ENCODE data around the gene SPOCK2. TPM values are rescaled to one million over a fixed set of nuclear protein-coding genes. Genes with fewer than 3 reads are reported as not detected.

The SPOCK2 gene
- total RNA-seq, 1 experiment from 2014 or later = 1.8 TPM

GRCh38 chr10:72061491-72061890 lies 26.9 kb downstream of the SPOCK2 start:
- H3T11ph ChIP-seq (ENCODE audit: low read length) = no peak overlapping the region
- no peak overlapping the region for H2BK5ac ChIP-seq (ENCODE audit: insufficient read length, low read length)
- WGBS (ENCODE audit: extremely low coverage, insufficient read length, low lambda C conversion rate) = no CpG with 5 or more reads among the region's 5 CpGs
- no peak overlapping the region for H2BK120ac ChIP-seq (ENCODE audit: low read depth, low read length, poor library complexity, severe bottlenecking)
- H3K36me3 Mint-ChIP-seq (ENCODE audit: insufficient read depth in 1 of 3, low read depth in 3 of 3) = no peaks in the 10 kb centered on the region
- H3K23me2 ChIP-seq (ENCODE audit: insufficient read length, low read depth, low read length, poor library complexity, severe bottlenecking) = no peaks in the 10 kb centered on the region
- H3K23ac ChIP-seq (ENCODE audit: insufficient read length, low read depth, low read length) = no peak overlapping the region
- TF ChIP-seq, protein P1, sequence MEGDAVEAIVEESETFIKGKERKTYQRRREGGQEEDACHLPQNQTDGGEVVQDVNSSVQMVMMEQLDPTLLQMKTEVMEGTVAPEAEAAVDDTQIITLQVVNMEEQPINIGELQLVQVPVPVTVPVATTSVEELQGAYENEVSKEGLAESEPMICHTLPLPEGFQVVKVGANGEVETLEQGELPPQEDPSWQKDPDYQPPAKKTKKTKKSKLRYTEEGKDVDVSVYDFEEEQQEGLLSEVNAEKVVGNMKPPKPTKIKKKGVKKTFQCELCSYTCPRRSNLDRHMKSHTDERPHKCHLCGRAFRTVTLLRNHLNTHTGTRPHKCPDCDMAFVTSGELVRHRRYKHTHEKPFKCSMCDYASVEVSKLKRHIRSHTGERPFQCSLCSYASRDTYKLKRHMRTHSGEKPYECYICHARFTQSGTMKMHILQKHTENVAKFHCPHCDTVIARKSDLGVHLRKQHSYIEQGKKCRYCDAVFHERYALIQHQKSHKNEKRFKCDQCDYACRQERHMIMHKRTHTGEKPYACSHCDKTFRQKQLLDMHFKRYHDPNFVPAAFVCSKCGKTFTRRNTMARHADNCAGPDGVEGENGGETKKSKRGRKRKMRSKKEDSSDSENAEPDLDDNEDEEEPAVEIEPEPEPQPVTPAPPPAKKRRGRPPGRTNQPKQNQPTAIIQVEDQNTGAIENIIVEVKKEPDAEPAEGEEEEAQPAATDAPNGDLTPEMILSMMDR (conservative IDR thresholded peaks at IDR 0.05) = peak; percentile 65
- H3K4me2 ChIP-seq (ENCODE audit: insufficient read depth, insufficient read length, low read length) = no peak overlapping the region
- H3K4ac ChIP-seq (ENCODE audit: low read depth, low read length) = no peak overlapping the region
- H4K5ac ChIP-seq (ENCODE audit: insufficient read length, low read depth, low read length) = no peak overlapping the region
- H3K27ac Mint-ChIP-seq = no peak overlapping the region
- no peak overlapping the region for H4K8ac ChIP-seq (replicated peaks; ENCODE audit: insufficient read length, low read depth, low read length)
- no peaks in the 10 kb centered on the region for H3K9me3 Mint-ChIP-seq
- no peak overlapping the region for H2AK5ac ChIP-seq (ENCODE audit: insufficient read length, low read length)
- no peak overlapping the region; the same call in 1 of the 2 replicates for H3K14ac ChIP-seq (ENCODE audit: insufficient read depth, low read length)
- no peak overlapping the region for H2BK15ac ChIP-seq (ENCODE audit: low read depth, low read length)
- H2AFZ ChIP-seq (ENCODE audit: low read length) = no peak overlapping the region
- no peak overlapping the region for H3K18ac ChIP-seq (ENCODE audit: insufficient read length, low read depth, low read length)
- H3K4me1 ChIP-seq (ENCODE audit: insufficient read depth, low read length) = no peaks in the 10 kb centered on the region
- peak; percentile 66 for DNase-seq
- no peak overlapping the region for H3K56ac ChIP-seq (ENCODE audit: insufficient read length, low read depth, low read length)
- no peaks in the 10 kb centered on the region for H4K20me1 ChIP-seq (ENCODE audit: control insufficient read depth, insufficient read depth, insufficient read length)
- no peaks in the 10 kb centered on the region for H3K79me2 ChIP-seq (ENCODE audit: insufficient read depth, low read length)
- no peak overlapping the region for H2BK20ac ChIP-seq (ENCODE audit: low read depth, low read length, poor library complexity, severe bottlenecking)
- H3K4me1 Mint-ChIP-seq = peaks cover 19 to 31% of the 10 kb centered on the region in 2 experiments
- H3K9ac ChIP-seq (ENCODE audit: extremely low read depth, insufficient read length, low read length) = no peak overlapping the region
- peaks cover 5% of the 10 kb centered on the region for H3K27me3 Mint-ChIP-seq (ENCODE audit: low read depth)
- H2BK12ac ChIP-seq (ENCODE audit: insufficient read length, low read depth, low read length) = no peak overlapping the region
- no peaks in the 10 kb centered on the region for H3K79me1 ChIP-seq (ENCODE audit: insufficient read depth, low read depth, low read length, poor library complexity, severe bottlenecking)
- no peaks in the 10 kb centered on the region for H3K27me3 ChIP-seq (ENCODE audit: insufficient read depth, low read length)
- H3K27ac ChIP-seq (ENCODE audit: insufficient read length, low read depth, low read length) = no peak overlapping the region
- H3K9me3 ChIP-seq (ENCODE audit: control insufficient read depth, low read depth, low read length) = no peaks in the 10 kb centered on the region
- no peak overlapping the region for H4K91ac ChIP-seq (ENCODE audit: insufficient read length, low read depth, low read length)
- H3K4me3 Mint-ChIP-seq = no peak overlapping the region
